ENCODE data around the gene SMIM36.

DNA sequence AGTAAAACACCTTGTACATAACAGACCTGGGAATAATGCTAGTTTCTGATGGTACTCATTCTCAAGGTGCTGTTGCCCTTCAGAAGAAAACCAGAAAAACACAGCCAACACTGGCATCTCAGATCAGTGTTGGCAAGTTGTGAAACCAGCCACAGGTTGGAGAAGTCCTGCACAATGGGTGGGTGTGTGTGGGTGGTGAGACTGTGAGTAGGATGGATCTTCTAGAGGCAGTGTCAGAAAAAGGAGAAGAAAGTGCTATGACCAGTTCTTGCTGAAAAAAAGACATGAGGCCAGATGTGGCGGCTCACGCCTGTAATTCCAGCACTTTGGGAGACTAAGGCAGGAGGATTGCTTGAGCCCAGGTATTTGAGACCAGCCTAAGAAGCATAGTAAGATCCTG lies 35.2 kb upstream of the SMIM36 start:
- TF ChIP-seq, protein P1, sequence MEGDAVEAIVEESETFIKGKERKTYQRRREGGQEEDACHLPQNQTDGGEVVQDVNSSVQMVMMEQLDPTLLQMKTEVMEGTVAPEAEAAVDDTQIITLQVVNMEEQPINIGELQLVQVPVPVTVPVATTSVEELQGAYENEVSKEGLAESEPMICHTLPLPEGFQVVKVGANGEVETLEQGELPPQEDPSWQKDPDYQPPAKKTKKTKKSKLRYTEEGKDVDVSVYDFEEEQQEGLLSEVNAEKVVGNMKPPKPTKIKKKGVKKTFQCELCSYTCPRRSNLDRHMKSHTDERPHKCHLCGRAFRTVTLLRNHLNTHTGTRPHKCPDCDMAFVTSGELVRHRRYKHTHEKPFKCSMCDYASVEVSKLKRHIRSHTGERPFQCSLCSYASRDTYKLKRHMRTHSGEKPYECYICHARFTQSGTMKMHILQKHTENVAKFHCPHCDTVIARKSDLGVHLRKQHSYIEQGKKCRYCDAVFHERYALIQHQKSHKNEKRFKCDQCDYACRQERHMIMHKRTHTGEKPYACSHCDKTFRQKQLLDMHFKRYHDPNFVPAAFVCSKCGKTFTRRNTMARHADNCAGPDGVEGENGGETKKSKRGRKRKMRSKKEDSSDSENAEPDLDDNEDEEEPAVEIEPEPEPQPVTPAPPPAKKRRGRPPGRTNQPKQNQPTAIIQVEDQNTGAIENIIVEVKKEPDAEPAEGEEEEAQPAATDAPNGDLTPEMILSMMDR (IDR thresholded peaks at IDR 0.05 in 4 of 5, conservative IDR thresholded peaks at IDR 0.05 in 1 of 5), result no peak
- TF ChIP-seq POLR2A (IDR thresholded peaks at IDR 0.05), result no peak
